ENCODE measurements around the gene IFT122. TPM values are rescaled to one million over a fixed set of nuclear protein-coding genes. Genes with fewer than 3 reads are reported as not detected.

IFT122 gene
- total and polyA plus RNA-seq, 2 experiments from 2014 or later, result 10.2 to 38.8 TPM

DNA sequence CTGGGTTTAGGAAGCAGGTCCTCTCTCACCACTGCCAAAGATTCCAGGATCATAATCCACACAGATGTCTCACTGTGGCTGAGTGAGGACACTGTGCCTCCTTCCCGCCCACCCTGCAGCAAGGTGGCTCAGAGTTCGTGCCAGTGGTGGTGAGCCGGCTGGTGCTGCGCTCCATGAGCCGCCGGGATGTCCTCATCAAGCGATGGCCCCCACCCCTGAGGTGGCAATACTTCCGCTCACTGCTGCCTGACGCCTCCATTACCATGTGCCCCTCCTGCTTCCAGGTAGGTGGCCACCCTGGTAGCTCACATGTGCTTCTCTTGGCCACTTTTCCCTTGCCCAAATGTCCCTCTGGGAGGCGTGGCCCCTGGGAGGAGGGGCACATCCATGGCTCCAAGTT lies 79.4 kb downstream of the IFT122 start:
- H3F3A ChIP-seq (replicated peaks; ENCODE audit: low read depth), result no peaks in the 10 kb centered on the region
- no peak for ATAC-seq
- Mint-ChIP-seq H3K9me3 (no peaks in the 10 kb centered on the region; the same call in 2 of the 3 replicates), H3K4me1 (peaks cover 9% of the 10 kb centered on the region), H3K27me3 (ENCODE audit: insufficient read depth, low read depth, poor library complexity) (peaks cover 11% of the 10 kb centered on the region), H3K4me3 (no peak overlapping the region), H3K27ac (no peak overlapping the region), H3K36me3 (ENCODE audit: low read depth) (peaks cover 15% of the 10 kb centered on the region)
- no peaks in the 10 kb centered on the region for H4K20me1 ChIP-seq (replicated peaks; ENCODE audit: insufficient read depth)
- H3K9me2 ChIP-seq (ENCODE audit: insufficient read depth), result no peaks in the 10 kb centered on the region
- no peak for TF ChIP-seq POLR2AphosphoS5 (IDR thresholded peaks at IDR 0.05; ENCODE audit: low read depth)
- TF ChIP-seq, protein P1, sequence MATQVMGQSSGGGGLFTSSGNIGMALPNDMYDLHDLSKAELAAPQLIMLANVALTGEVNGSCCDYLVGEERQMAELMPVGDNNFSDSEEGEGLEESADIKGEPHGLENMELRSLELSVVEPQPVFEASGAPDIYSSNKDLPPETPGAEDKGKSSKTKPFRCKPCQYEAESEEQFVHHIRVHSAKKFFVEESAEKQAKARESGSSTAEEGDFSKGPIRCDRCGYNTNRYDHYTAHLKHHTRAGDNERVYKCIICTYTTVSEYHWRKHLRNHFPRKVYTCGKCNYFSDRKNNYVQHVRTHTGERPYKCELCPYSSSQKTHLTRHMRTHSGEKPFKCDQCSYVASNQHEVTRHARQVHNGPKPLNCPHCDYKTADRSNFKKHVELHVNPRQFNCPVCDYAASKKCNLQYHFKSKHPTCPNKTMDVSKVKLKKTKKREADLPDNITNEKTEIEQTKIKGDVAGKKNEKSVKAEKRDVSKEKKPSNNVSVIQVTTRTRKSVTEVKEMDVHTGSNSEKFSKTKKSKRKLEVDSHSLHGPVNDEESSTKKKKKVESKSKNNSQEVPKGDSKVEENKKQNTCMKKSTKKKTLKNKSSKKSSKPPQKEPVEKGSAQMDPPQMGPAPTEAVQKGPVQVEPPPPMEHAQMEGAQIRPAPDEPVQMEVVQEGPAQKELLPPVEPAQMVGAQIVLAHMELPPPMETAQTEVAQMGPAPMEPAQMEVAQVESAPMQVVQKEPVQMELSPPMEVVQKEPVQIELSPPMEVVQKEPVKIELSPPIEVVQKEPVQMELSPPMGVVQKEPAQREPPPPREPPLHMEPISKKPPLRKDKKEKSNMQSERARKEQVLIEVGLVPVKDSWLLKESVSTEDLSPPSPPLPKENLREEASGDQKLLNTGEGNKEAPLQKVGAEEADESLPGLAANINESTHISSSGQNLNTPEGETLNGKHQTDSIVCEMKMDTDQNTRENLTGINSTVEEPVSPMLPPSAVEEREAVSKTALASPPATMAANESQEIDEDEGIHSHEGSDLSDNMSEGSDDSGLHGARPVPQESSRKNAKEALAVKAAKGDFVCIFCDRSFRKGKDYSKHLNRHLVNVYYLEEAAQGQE (IDR thresholded peaks at IDR 0.05; ENCODE audit: unreplicated experiment), result no peak
- no peak for TF ChIP-seq JUNB (IDR thresholded peaks at IDR 0.05; ENCODE audit: unreplicated experiment)
- TF ChIP-seq EZH2phosphoT487 (IDR thresholded peaks at IDR 0.05; ENCODE audit: unreplicated experiment), result no peak
- no peak for TF ChIP-seq ZNF331 (CRISPR knock-in tag; IDR thresholded peaks at IDR 0.05; ENCODE audit: low read depth)
- no peak for TF ChIP-seq EZH2 (IDR thresholded peaks at IDR 0.05; ENCODE audit: low read depth, unreplicated experiment)
- TF ChIP-seq ZNF114 (CRISPR knock-in tag; IDR thresholded peaks at IDR 0.05), result no peak
- TF ChIP-seq, protein P2, sequence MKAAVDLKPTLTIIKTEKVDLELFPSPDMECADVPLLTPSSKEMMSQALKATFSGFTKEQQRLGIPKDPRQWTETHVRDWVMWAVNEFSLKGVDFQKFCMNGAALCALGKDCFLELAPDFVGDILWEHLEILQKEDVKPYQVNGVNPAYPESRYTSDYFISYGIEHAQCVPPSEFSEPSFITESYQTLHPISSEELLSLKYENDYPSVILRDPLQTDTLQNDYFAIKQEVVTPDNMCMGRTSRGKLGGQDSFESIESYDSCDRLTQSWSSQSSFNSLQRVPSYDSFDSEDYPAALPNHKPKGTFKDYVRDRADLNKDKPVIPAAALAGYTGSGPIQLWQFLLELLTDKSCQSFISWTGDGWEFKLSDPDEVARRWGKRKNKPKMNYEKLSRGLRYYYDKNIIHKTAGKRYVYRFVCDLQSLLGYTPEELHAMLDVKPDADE (IDR thresholded peaks at IDR 0.05), result no peak
- TF ChIP-seq, protein P3, sequence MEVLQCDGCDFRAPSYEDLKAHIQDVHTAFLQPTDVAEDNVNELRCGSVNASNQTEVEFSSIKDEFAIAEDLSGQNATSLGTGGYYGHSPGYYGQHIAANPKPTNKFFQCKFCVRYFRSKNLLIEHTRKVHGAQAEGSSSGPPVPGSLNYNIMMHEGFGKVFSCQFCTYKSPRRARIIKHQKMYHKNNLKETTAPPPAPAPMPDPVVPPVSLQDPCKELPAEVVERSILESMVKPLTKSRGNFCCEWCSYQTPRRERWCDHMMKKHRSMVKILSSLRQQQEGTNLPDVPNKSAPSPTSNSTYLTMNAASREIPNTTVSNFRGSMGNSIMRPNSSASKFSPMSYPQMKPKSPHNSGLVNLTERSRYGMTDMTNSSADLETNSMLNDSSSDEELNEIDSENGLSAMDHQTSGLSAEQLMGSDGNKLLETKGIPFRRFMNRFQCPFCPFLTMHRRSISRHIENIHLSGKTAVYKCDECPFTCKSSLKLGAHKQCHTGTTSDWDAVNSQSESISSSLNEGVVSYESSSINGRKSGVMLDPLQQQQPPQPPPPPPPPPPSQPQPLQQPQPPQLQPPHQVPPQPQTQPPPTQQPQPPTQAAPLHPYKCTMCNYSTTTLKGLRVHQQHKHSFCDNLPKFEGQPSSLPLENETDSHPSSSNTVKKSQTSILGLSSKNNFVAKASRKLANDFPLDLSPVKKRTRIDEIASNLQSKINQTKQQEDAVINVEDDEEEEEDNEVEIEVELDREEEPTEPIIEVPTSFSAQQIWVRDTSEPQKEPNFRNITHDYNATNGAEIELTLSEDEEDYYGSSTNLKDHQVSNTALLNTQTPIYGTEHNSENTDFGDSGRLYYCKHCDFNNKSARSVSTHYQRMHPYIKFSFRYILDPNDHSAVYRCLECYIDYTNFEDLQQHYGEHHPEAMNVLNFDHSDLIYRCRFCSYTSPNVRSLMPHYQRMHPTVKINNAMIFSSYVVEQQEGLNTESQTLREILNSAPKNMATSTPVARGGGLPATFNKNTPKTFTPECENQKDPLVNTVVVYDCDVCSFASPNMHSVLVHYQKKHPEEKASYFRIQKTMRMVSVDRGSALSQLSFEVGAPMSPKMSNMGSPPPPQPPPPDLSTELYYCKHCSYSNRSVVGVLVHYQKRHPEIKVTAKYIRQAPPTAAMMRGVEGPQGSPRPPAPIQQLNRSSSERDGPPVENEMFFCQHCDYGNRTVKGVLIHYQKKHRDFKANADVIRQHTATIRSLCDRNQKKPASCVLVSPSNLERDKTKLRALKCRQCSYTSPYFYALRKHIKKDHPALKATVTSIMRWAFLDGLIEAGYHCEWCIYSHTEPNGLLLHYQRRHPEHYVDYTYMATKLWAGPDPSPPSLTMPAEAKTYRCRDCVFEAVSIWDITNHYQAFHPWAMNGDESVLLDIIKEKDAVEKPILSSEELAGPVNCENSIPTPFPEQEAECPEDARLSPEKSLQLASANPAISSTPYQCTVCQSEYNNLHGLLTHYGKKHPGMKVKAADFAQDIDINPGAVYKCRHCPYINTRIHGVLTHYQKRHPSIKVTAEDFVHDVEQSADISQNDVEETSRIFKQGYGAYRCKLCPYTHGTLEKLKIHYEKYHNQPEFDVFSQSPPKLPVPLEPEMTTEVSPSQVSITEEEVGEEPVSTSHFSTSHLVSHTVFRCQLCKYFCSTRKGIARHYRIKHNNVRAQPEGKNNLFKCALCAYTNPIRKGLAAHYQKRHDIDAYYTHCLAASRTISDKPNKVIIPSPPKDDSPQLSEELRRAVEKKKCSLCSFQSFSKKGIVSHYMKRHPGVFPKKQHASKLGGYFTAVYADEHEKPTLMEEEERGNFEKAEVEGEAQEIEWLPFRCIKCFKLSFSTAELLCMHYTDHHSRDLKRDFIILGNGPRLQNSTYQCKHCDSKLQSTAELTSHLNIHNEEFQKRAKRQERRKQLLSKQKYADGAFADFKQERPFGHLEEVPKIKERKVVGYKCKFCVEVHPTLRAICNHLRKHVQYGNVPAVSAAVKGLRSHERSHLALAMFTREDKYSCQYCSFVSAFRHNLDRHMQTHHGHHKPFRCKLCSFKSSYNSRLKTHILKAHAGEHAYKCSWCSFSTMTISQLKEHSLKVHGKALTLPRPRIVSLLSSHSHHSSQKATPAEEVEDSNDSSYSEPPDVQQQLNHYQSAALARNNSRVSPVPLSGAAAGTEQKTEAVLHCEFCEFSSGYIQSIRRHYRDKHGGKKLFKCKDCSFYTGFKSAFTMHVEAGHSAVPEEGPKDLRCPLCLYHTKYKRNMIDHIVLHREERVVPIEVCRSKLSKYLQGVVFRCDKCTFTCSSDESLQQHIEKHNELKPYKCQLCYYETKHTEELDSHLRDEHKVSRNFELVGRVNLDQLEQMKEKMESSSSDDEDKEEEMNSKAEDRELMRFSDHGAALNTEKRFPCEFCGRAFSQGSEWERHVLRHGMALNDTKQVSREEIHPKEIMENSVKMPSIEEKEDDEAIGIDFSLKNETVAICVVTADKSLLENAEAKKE (CRISPR knock-in tag; IDR thresholded peaks at IDR 0.05), result no peak
- TF ChIP-seq STAT1 (IDR thresholded peaks at IDR 0.05; ENCODE audit: unreplicated experiment), result no peak
- TF ChIP-seq, protein P4, sequence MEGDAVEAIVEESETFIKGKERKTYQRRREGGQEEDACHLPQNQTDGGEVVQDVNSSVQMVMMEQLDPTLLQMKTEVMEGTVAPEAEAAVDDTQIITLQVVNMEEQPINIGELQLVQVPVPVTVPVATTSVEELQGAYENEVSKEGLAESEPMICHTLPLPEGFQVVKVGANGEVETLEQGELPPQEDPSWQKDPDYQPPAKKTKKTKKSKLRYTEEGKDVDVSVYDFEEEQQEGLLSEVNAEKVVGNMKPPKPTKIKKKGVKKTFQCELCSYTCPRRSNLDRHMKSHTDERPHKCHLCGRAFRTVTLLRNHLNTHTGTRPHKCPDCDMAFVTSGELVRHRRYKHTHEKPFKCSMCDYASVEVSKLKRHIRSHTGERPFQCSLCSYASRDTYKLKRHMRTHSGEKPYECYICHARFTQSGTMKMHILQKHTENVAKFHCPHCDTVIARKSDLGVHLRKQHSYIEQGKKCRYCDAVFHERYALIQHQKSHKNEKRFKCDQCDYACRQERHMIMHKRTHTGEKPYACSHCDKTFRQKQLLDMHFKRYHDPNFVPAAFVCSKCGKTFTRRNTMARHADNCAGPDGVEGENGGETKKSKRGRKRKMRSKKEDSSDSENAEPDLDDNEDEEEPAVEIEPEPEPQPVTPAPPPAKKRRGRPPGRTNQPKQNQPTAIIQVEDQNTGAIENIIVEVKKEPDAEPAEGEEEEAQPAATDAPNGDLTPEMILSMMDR (conservative IDR thresholded peaks at IDR 0.05; ENCODE audit: low read depth in 2 of 2), result no peak
- no peak for TF ChIP-seq NANOG (IDR thresholded peaks at IDR 0.05; ENCODE audit: borderline replicate concordance)
- TF ChIP-seq CREB1 (CRISPR knock-in tag; IDR thresholded peaks at IDR 0.05; ENCODE audit: low read depth), result no peak
- no peaks in the 10 kb centered on the region for H3K79me2 ChIP-seq (replicated peaks; ENCODE audit: insufficient read depth)
- H3K27me3 ChIP-seq (ENCODE audit: insufficient read depth), result no peaks in the 10 kb centered on the region
- H3K4me3 ChIP-seq, result no peak overlapping the region
- no peaks in the 10 kb centered on the region for H3K36me3 ChIP-seq (ENCODE audit: insufficient read depth)
- H3K4me1 ChIP-seq (ENCODE audit: insufficient read depth), result no peaks in the 10 kb centered on the region
- no peak overlapping the region for H2AFZ ChIP-seq
- no peak overlapping the region for H3K27ac ChIP-seq (ENCODE audit: low read depth)
- H3K4me2 ChIP-seq, result no peak overlapping the region
- no peak for DNase-seq (ENCODE audit: low spot score)
